Neural cell (in vitro differentiated cells): ENCODE measurements around the gene USP25. TPM values are rescaled to one million over a fixed set of nuclear protein-coding genes. Genes with fewer than 3 reads are reported as not detected.

ENCODE experiments used
- H2AFZ ChIP-seq: fragments of 200-600, 300-800 bp; sonication (generic), shearing (Covaris generic); 2 replicates; pipeline ENCODE4 v1.6.0; 2014; ENCODE audit warnings: low read depth, mild to moderate bottlenecking, antibody characterized with exemption, low read length, moderate library complexity
- H3F3A ChIP-seq: fragments of 200-600 bp; shearing (Covaris generic); 2 replicates; pipeline ENCODE4 v1.6.1; 2016; ENCODE audit warnings: mild to moderate bottlenecking, moderate library complexity, mixed read lengths, antibody characterized with exemption, low read length; ENCODE audit not compliant: insufficient read depth, poor library complexity, severe bottlenecking
- H3K27ac ChIP-seq: fragments of 200-600, 300-800 bp; sonication (generic), shearing (Covaris generic); 2 replicates; pipeline ENCODE4 v1.5.1; 2014; ENCODE audit warnings: mild to moderate bottlenecking, low read length, moderate library complexity
- H3K27me3 ChIP-seq: fragments of 300-800, 200-600 bp; sonication (generic), shearing (Covaris generic); 2 replicates; pipeline ENCODE4 v1.6.0; 2014; ENCODE audit warnings: mild to moderate bottlenecking, low read depth, low read length, moderate library complexity; ENCODE audit not compliant: insufficient read depth
- H3K36me3 ChIP-seq: fragments of 300-800, 200-600 bp; sonication (generic), shearing (Covaris generic); 2 replicates; pipeline ENCODE4 v1.5.1; 2014; ENCODE audit warnings: mild to moderate bottlenecking, antibody characterized with exemption, low read length, moderate library complexity; ENCODE audit not compliant: insufficient read depth
- H3K4me2 ChIP-seq: fragments of 300-800, 200-600 bp; sonication (generic), shearing (Covaris generic); 2 replicates; pipeline ENCODE4 v1.6.0; 2014; ENCODE audit warnings: mild to moderate bottlenecking, low read length
- H3K4me3 ChIP-seq: fragments of 300-800, 200-600 bp; sonication (generic), shearing (Covaris generic); 2 replicates; pipeline ENCODE4 v1.5.1; 2014; ENCODE audit warnings: mild to moderate bottlenecking, low read length, moderate library complexity
- H3K79me2 ChIP-seq: fragments of 200-600 bp; shearing (Covaris generic); replicated peaks from 2 replicates; pipeline ENCODE4 v1.6.0; 2014; ENCODE audit warnings: mild to moderate bottlenecking, low read length, moderate library complexity; ENCODE audit not compliant: insufficient read depth
- H3K9ac ChIP-seq: fragments of 300-800, 200-600 bp; sonication (generic), shearing (Covaris generic); 2 replicates; pipeline ENCODE4 v1.6.1; 2016; ENCODE audit warnings: mild to moderate bottlenecking, low read length, mixed read lengths
- H3K9me2 ChIP-seq: fragments of 200-600 bp; shearing (Covaris generic); 2 replicates; pipeline ENCODE4 v1.6.1; 2016; ENCODE audit warnings: mild to moderate bottlenecking, low read length, mixed read lengths; ENCODE audit not compliant: insufficient read depth
- H3K9me3 ChIP-seq: fragments of 200-600, 300-800 bp; sonication (generic), shearing (Covaris generic); 2 replicates; pipeline ENCODE4 v1.6.1; 2016; ENCODE audit warnings: mild to moderate bottlenecking, mixed run types, low read length, moderate library complexity, mixed read lengths
- H4K20me1 ChIP-seq: fragments of 200-600 bp; shearing (Covaris generic); 2 replicates; pipeline ENCODE4 v1.6.1; 2016; ENCODE audit warnings: mild to moderate bottlenecking, mixed run types; ENCODE audit not compliant: insufficient read depth
- CTCF ChIP-seq: fragments of 450-650 bp; IDR thresholded peaks from 2 replicates; pipeline ENCODE4 v1.5.1; 2014; ENCODE audit warnings: antibody characterized with exemption, mild to moderate bottlenecking, moderate library complexity; ENCODE audit not compliant: poor library complexity, severe bottlenecking
- EP300 ChIP-seq: fragments of 450-650 bp; conservative IDR thresholded peaks from 2 replicates; pipeline ENCODE4 v1.6.1; 2014; ENCODE audit warnings: antibody characterized with exemption, mild to moderate bottlenecking, moderate library complexity; ENCODE audit not compliant: poor library complexity, severe bottlenecking
- EZH2 ChIP-seq: fragments of 200-600, 300-800 bp; shearing (Covaris generic), sonication (generic); IDR thresholded peaks from 2 replicates; pipeline ENCODE4 v1.6.1; 2014; ENCODE audit warnings: antibody characterized with exemption, low read length, borderline replicate concordance, mild to moderate bottlenecking; ENCODE audit not compliant: insufficient read depth, poor library complexity, severe bottlenecking
- MXI1 ChIP-seq: fragments of 450-650 bp; conservative IDR thresholded peaks from 2 replicates; pipeline ENCODE4 v1.6.1; 2014; ENCODE audit warnings: antibody characterized with exemption, mild to moderate bottlenecking; ENCODE audit not compliant: poor library complexity, severe bottlenecking
- POLR2AphosphoS5 ChIP-seq: IDR thresholded peaks from 2 replicates; pipeline ENCODE4 v1.6.1; 2012
- RAD21 ChIP-seq: fragments of 450-650 bp; conservative IDR thresholded peaks from 2 replicates; pipeline ENCODE4 v1.6.1; 2014; ENCODE audit warnings: antibody characterized with exemption, mild to moderate bottlenecking, moderate library complexity
- REST ChIP-seq: IDR thresholded peaks from 2 replicates; pipeline ENCODE4 v1.6.1; 2012; ENCODE audit warnings: borderline replicate concordance
- SMC3 ChIP-seq: fragments of 450-650 bp; conservative IDR thresholded peaks from 2 replicates; pipeline ENCODE4 v1.6.1; 2014; ENCODE audit warnings: antibody characterized with exemption, mild to moderate bottlenecking, moderate library complexity; ENCODE audit not compliant: poor library complexity
- TAF1 ChIP-seq: IDR thresholded peaks from 2 replicates; pipeline ENCODE4 v1.6.1; 2012; ENCODE audit warnings: low read depth
- polyA plus RNA-seq: library from polyadenylated mRNA; depleted of rRNA; stranded (reverse); fragments of >200 nt; gene quantifications from 2 replicates; pipeline ENCODE4 v1.2.3, GENCODE V29; 2014

The USP25 gene
- polyA plus RNA-seq, 1 donor from 2014 or later, result 19.2 TPM

GRCh38 chr21:15742052-15742670, 12.4 kb downstream of the USP25 start:
- Histone ChIP-seq H3K4me2 (no peak overlapping the region), H3K9ac (no peak overlapping the region), H3K27me3 (no peaks in the 10 kb centered on the region), H2AFZ (no peak overlapping the region), H3K9me2 (no peaks in the 10 kb centered on the region), H3F3A (no peaks in the 10 kb centered on the region), H3K9me3 (no peaks in the 10 kb centered on the region), H3K79me2 (peaks cover 70% of the 10 kb centered on the region), H4K20me1 (no peaks in the 10 kb centered on the region), H3K36me3 (no peaks in the 10 kb centered on the region), H3K27ac (no peak overlapping the region), H3K4me3 (no peak overlapping the region)
- TF ChIP-seq SMC3 (no peak), EZH2 (no peak), MXI1 (no peak), TAF1 (no peak), EP300 (no peak), CTCF (no peak), POLR2AphosphoS5 (no peak), RAD21 (no peak)

GRCh38 chr21:15742694-15743093, 12.9 kb downstream of the USP25 start:
- Histone ChIP-seq H3K4me3 (no peak overlapping the region), H3K27me3 (no peaks in the 10 kb centered on the region), H3K9me2 (no peaks in the 10 kb centered on the region), H3K27ac (no peak overlapping the region), H3K9ac (no peak overlapping the region), H3K36me3 (no peaks in the 10 kb centered on the region), H3K4me2 (no peak overlapping the region), H3K79me2 (peaks cover 70% of the 10 kb centered on the region), H3K9me3 (no peaks in the 10 kb centered on the region), H4K20me1 (no peaks in the 10 kb centered on the region), H3F3A (no peaks in the 10 kb centered on the region), H2AFZ (no peak overlapping the region)
- TF ChIP-seq EP300 (no peak), REST (no peak), RAD21 (no peak), POLR2AphosphoS5 (no peak), CTCF (no peak), SMC3 (no peak), TAF1 (no peak), MXI1 (no peak), EZH2 (no peak)
